Pancreas (tissue), 10 donors: Measurements from ENCODE around the gene HTRA1. TPM values are rescaled to one million over a fixed set of nuclear protein-coding genes. Genes with fewer than 3 reads are reported as not detected.

ENCODE experiments used
- ATAC-seq, 4 donors: fragments of 200-7000 bp; cut with Tn5 transposase; one replicate each; pipeline versions ENCODE4 v1.8.0 to v1.9.1; 2020; ENCODE audit warnings: mild to moderate bottlenecking in 4 of 4, moderate library complexity in 4 of 4
- DNase-seq, 6 donors: peaks; one replicate each; pipeline ENCODE4 v3.0.0-alpha.2; 2020
- FAIRE-seq: peaks from 2 replicates; lab custom pipeline; 2012; peaks lifted over from hg19 to GRCh38; lab: Jason Lieb, UNC
- H3K27ac ChIP-seq, 4 donors: fragments of 200-600 bp; sonication (generic); 1 replicate in 3 of 4; 2 replicates in 1 of 4; pipeline versions ENCODE4 v1.5.0 to v1.8.0; 2020
- H3K27me3 ChIP-seq, 4 donors: fragments of 200-600 bp; one replicate each; pipeline ENCODE4 v1.8.0; 2021
- H3K36me3 ChIP-seq, 3 donors: fragments of 200-600 bp; sonication (generic) in 1 of 3; one replicate each; pipeline versions ENCODE4 v1.5.0 to v1.8.0; 2020 to 2021
- H3K4me1 ChIP-seq, 3 donors: fragments of 200-600 bp; one replicate each; pipeline ENCODE4 v1.8.0; 2021
- H3K4me3 ChIP-seq, 4 donors: fragments of 200-600 bp; sonication (generic) in 2 of 4; one replicate each; pipeline versions ENCODE4 v1.5.0 to v1.8.0; 2020 to 2021
- H3K9me3 ChIP-seq, 4 donors: fragments of 200-600 bp; one replicate each; pipeline ENCODE4 v1.8.0; 2021
- CTCF ChIP-seq, 4 donors: fragments of 200-600 bp; sonication (generic) in 3 of 4; IDR thresholded peaks; one replicate each; pipeline versions ENCODE4 v1.5.0 to v1.8.0; 2021; ENCODE audit warnings: antibody characterized with exemption in 4 of 4
- WGBS, 2 donors: extraction: QIAGEN DNeasy Blood & Tissue Kit; methylation state at CpG; one replicate each; pipeline ENCODE4 v1.1.7; 2013; 5-methylcytosine and 5-hydroxymethylcytosine counted together
- intact Hi-C, 3 donors: fragments of 100-400 bp; cut with DNase I; formaldehyde crosslinking; loops; one replicate each; pipeline versions ENCODE4 v1.11.1 to v1.14.2; 2022
- polyA plus RNA-seq, 2 donors: library from polyadenylated mRNA; stranded (reverse); fragments of 200-250 nt; gene quantifications; one replicate each; pipeline ENCODE4 v1.2.3, GENCODE V29; 2013
- total RNA-seq, 6 donors: library from RNA; stranded (reverse); fragmentation: NEBNext Ultra II Directional in 4 of 6; extraction: Animal tissue kit (Norgen Biotek cat#: 25700) in 4 of 6; gene quantifications; one replicate each; pipeline versions ENCODE4 v1.2.1 to v1.2.4, GENCODE V29; 2021 to 2023
- donor health status: healthy with polysubstance abuse.
- donor health status: DM: no; HTN: no; CAD: no; lungs with moderate emphysema.
- donor health status: DM: no; HTN: no; CAD: no.
- donor health status: control.
- donor health status: control.
- donor health status: Bipolar disorder and iron deficiency.
- donor health status: DM: yes; HTN: yes; CAD: no.
- donor health status: DM: no; HTN: no; CAD: no.
- donor health status: DM: no; HTN: no; CAD: no.
- donor health status: DM: yes; HTN: yes; CAD: no.

HTRA1 gene
- total and polyA plus RNA-seq, 8 donors, result 10.4 to 83.0 (median 20.8) TPM

GRCh38 chr10:122450353-122450990, 10.9 kb upstream of the HTRA1 start:
- no peaks in the 10 kb centered on the region for H3K36me3 ChIP-seq
- no peak overlapping the region for H3K27ac ChIP-seq
- no peak for ATAC-seq
- H3K4me1 ChIP-seq, result no peaks in the 10 kb centered on the region
- FAIRE-seq, result no peak
- 74 to 76% methylated on average over 14 of the region's 14 CpGs for WGBS, 2 donors
- H3K4me3 ChIP-seq, result no peak overlapping the region
- intact Hi-C loops, result no loop called here
- no peak for DNase-seq
- no peaks in the 10 kb centered on the region for H3K9me3 ChIP-seq
- H3K27me3 ChIP-seq, result no peaks in the 10 kb centered on the region
- no peak for TF ChIP-seq CTCF (IDR thresholded peaks at IDR 0.05)

- intact Hi-C loops, result no loop called here
- H3K36me3 ChIP-seq, result no peaks in the 10 kb centered on the region
- FAIRE-seq (no peak), DNase-seq (no peak), ATAC-seq (no peak)
- TF ChIP-seq CTCF (IDR thresholded peaks at IDR 0.05), result no peak
- no peaks in the 10 kb centered on the region for H3K27me3 ChIP-seq
- WGBS, 2 donors, result 87 to 88% methylated on average over 3 of the region's 3 CpGs
- H3K9me3 ChIP-seq, result no peaks in the 10 kb centered on the region
- H3K4me1 ChIP-seq, result no peaks in the 10 kb centered on the region
- H3K4me3 ChIP-seq, result no peak overlapping the region
- no peak overlapping the region for H3K27ac ChIP-seq
Measured at GRCh38 chr10:122454071-122454470, 7.3 kb upstream of the HTRA1 start.

GRCh38 chr10:122454603-122455080, 6.7 kb upstream of the HTRA1 start, which contains the start of gene ARMS2:
Gene ARMS2 (plus strand): TSS chr10:122454653. CDS start chr10:122454728, 75 bp downstream.
- intact Hi-C loops, result no loop called here
- 70 to 79% methylated on average over 7 of the region's 7 CpGs for WGBS, 2 donors
- Histone ChIP-seq H3K9me3 (no peaks in the 10 kb centered on the region), H3K36me3 (no peaks in the 10 kb centered on the region), H3K27me3 (no peaks in the 10 kb centered on the region), H3K27ac (no peak within 1 kb of the TSS), H3K4me3 (no peak within 1 kb of the TSS), H3K4me1 (no peaks in the 10 kb centered on the region)
- ATAC-seq (no peak), FAIRE-seq (no peak), DNase-seq (no peak)
- no peak for TF ChIP-seq CTCF (IDR thresholded peaks at IDR 0.05)

GRCh38 chr10:122455376-122456079, 5.8 kb upstream of the HTRA1 start:
- no peaks in the 10 kb centered on the region for H3K36me3 ChIP-seq
- H3K4me1 ChIP-seq, result no peaks in the 10 kb centered on the region
- ATAC-seq, result no peak
- 88 to 90% methylated on average over 11 of the region's 11 CpGs for WGBS, 2 donors
- intact Hi-C loops, result no loop called here
- H3K27ac ChIP-seq, result no peak overlapping the region
- H3K9me3 ChIP-seq, result no peaks in the 10 kb centered on the region
- FAIRE-seq, result no peak
- no peak overlapping the region for H3K4me3 ChIP-seq
- TF ChIP-seq CTCF (IDR thresholded peaks at IDR 0.05), result no peak
- DNase-seq, result no peak
- H3K27me3 ChIP-seq, result no peaks in the 10 kb centered on the region

GRCh38 chr10:122457934-122458333, 3.4 kb upstream of the HTRA1 start:
- Histone ChIP-seq H3K4me3 (no peak overlapping the region), H3K27me3 (no peaks in the 10 kb centered on the region), H3K4me1 (no peaks in the 10 kb centered on the region), H3K27ac (no peak overlapping the region), H3K36me3 (no peaks in the 10 kb centered on the region), H3K9me3 (no peaks in the 10 kb centered on the region)
- ATAC-seq (no peak), DNase-seq (no peak), FAIRE-seq (no peak)
- intact Hi-C loops, result no loop called here
- TF ChIP-seq CTCF (IDR thresholded peaks at IDR 0.05), result no peak
- WGBS, 2 donors, result 68 to 71% methylated on average over 5 of the region's 5 CpGs
